H9 (cell line): ENCODE measurements around the gene ZNF648. TPM values are rescaled to one million over a fixed set of nuclear protein-coding genes. Genes with fewer than 3 reads are reported as not detected.

Source experiments
- DNase-seq: peaks from one replicate; pipeline ENCODE4 v3.0.0-alpha.2; 2017
- H2AFZ ChIP-seq: one replicate; pipeline ENCODE4 v1.6.1; 2013; ENCODE audit warnings: mild to moderate bottlenecking, low read length, control low read depth, moderate library complexity
- H2AK5ac ChIP-seq: 2 replicates; pipeline ENCODE4 v1.6.1; 2013; ENCODE audit warnings: low read length, control low read depth, mixed read lengths; ENCODE audit not compliant: insufficient read length
- H2BK120ac ChIP-seq: one replicate; pipeline ENCODE4 v1.6.1; 2013; ENCODE audit warnings: low read depth, mild to moderate bottlenecking, low read length, control low read depth, inconsistent platforms; ENCODE audit not compliant: poor library complexity, severe bottlenecking
- H2BK12ac ChIP-seq: 2 replicates; pipeline ENCODE4 v1.6.1; 2013; ENCODE audit warnings: low read length, control low read depth, mixed read lengths, low read depth; ENCODE audit not compliant: insufficient read length
- H2BK15ac ChIP-seq: 2 replicates; pipeline ENCODE4 v1.6.1; 2013; ENCODE audit warnings: low read depth, low read length, control low read depth
- H2BK20ac ChIP-seq: one replicate; pipeline ENCODE4 v1.6.1; 2013; ENCODE audit warnings: low read depth, mild to moderate bottlenecking, low read length, control low read depth, inconsistent platforms; ENCODE audit not compliant: poor library complexity, severe bottlenecking
- H2BK5ac ChIP-seq: 2 replicates; pipeline ENCODE4 v1.6.1; 2013; ENCODE audit warnings: low read length, control low read depth, mixed read lengths; ENCODE audit not compliant: insufficient read length
- H3K14ac ChIP-seq: 2 replicates; pipeline ENCODE4 v1.6.1; 2013; ENCODE audit warnings: low read length, control low read depth; ENCODE audit not compliant: insufficient read depth
- H3K18ac ChIP-seq: 2 replicates; pipeline ENCODE4 v1.6.1; 2013; ENCODE audit warnings: low read depth, mild to moderate bottlenecking, mixed read lengths, low read length, control low read depth; ENCODE audit not compliant: insufficient read length
- H3K23ac ChIP-seq: 2 replicates; pipeline ENCODE4 v1.6.1; 2013; ENCODE audit warnings: low read length, control low read depth, mixed read lengths, low read depth; ENCODE audit not compliant: insufficient read length
- H3K23me2 ChIP-seq: 2 replicates; pipeline ENCODE4 v1.6.1; 2013; ENCODE audit warnings: low read depth, mild to moderate bottlenecking, mixed read lengths, low read length, control low read depth; ENCODE audit not compliant: insufficient read length, poor library complexity, severe bottlenecking
- H3K27ac ChIP-seq: 2 replicates; pipeline ENCODE4 v1.5.1; 2013; ENCODE audit warnings: low read length, control low read depth, mixed read lengths, low read depth; ENCODE audit not compliant: insufficient read length
- H3K27me3 ChIP-seq: 2 replicates; pipeline ENCODE4 v1.6.1; 2013; ENCODE audit warnings: low read length, control low read depth, inconsistent platforms; ENCODE audit not compliant: insufficient read depth
- H3K4ac ChIP-seq: 2 replicates; pipeline ENCODE4 v1.6.1; 2013; ENCODE audit warnings: low read depth, mild to moderate bottlenecking, control low read depth, inconsistent platforms, low read length, moderate library complexity
- H3K4me1 ChIP-seq: 2 replicates; pipeline ENCODE4 v1.6.1; 2013; ENCODE audit warnings: low read length, control low read depth, inconsistent platforms; ENCODE audit not compliant: insufficient read depth
- H3K4me2 ChIP-seq: 2 replicates; pipeline ENCODE4 v1.6.1; 2013; ENCODE audit warnings: low read length, control low read depth, mixed read lengths; ENCODE audit not compliant: insufficient read length, insufficient read depth
- H3K56ac ChIP-seq: 2 replicates; pipeline ENCODE4 v1.6.1; 2013; ENCODE audit warnings: low read depth, mild to moderate bottlenecking, mixed read lengths, low read length, control low read depth; ENCODE audit not compliant: insufficient read length
- H3K79me1 ChIP-seq: 2 replicates; pipeline ENCODE4 v1.6.1; 2013; ENCODE audit warnings: low read depth, mild to moderate bottlenecking, moderate library complexity, low read length, control low read depth, inconsistent platforms; ENCODE audit not compliant: insufficient read depth, poor library complexity, severe bottlenecking
- H3K79me2 ChIP-seq: 2 replicates; pipeline ENCODE4 v1.6.1; 2013; ENCODE audit warnings: low read length, control low read depth, inconsistent platforms; ENCODE audit not compliant: insufficient read depth
- H3K9ac ChIP-seq: 2 replicates; pipeline ENCODE4 v1.6.1; 2013; ENCODE audit warnings: low read length, control low read depth, mixed read lengths; ENCODE audit not compliant: insufficient read length; ENCODE audit errors: extremely low read depth
- H3K9me3 ChIP-seq: one replicate; pipeline ENCODE4 v1.6.1; 2013; ENCODE audit warnings: low read depth, low read length, inconsistent platforms; ENCODE audit not compliant: control insufficient read depth
- H3T11ph ChIP-seq: one replicate; pipeline ENCODE4 v1.6.1; 2013; ENCODE audit warnings: mild to moderate bottlenecking, low read length, control low read depth, inconsistent platforms
- H4K20me1 ChIP-seq: one replicate; pipeline ENCODE4 v1.6.1; 2013; ENCODE audit not compliant: control insufficient read depth, insufficient read length, insufficient read depth
- H4K5ac ChIP-seq: 2 replicates; pipeline ENCODE4 v1.6.1; 2013; ENCODE audit warnings: low read depth, mild to moderate bottlenecking, mixed read lengths, low read length, control low read depth; ENCODE audit not compliant: insufficient read length
- H4K8ac ChIP-seq: replicated peaks from 2 replicates; pipeline ENCODE4 v1.6.1; 2013; ENCODE audit warnings: low read length, control low read depth, mixed read lengths, low read depth; ENCODE audit not compliant: insufficient read length
- H4K91ac ChIP-seq: 2 replicates; pipeline ENCODE4 v1.6.1; 2013; ENCODE audit warnings: low read depth, mild to moderate bottlenecking, moderate library complexity, mixed read lengths, low read length, control low read depth; ENCODE audit not compliant: insufficient read length
- H3K27ac Mint-ChIP-seq, 3 experiments: 2 replicates in 2 of 3; 3 replicates in 1 of 3; pipeline ENCODE4 v1.8.0; 2020 to 2021; ENCODE audit warnings: mixed read lengths in 3 of 3, mild to moderate bottlenecking in 1 of 3, moderate library complexity in 1 of 3
- H3K27me3 Mint-ChIP-seq: 2 replicates; pipeline ENCODE4 v1.8.0; 2021; ENCODE audit warnings: low read depth, mild to moderate bottlenecking, moderate library complexity, mixed read lengths
- H3K36me3 Mint-ChIP-seq, 3 experiments: 2 replicates in 2 of 3; 3 replicates in 1 of 3; pipeline ENCODE4 v1.8.0; 2020 to 2021; ENCODE audit warnings: low read depth in 3 of 3, mixed read lengths in 3 of 3; ENCODE audit not compliant: insufficient read depth in 1 of 3
- H3K4me1 Mint-ChIP-seq, 2 experiments: 2 replicates each; pipeline ENCODE4 v1.8.0; 2020; ENCODE audit warnings: mixed read lengths in 2 of 2
- H3K4me3 Mint-ChIP-seq, 2 experiments: 2 replicates in 1 of 2; 3 replicates in 1 of 2; pipeline ENCODE4 v1.8.0; 2020 to 2021; ENCODE audit warnings: mild to moderate bottlenecking in 2 of 2, mixed read lengths in 2 of 2, moderate library complexity in 1 of 2
- H3K9me3 Mint-ChIP-seq, 2 experiments: 2 replicates in 1 of 2; 3 replicates in 1 of 2; pipeline ENCODE4 v1.8.0; 2020; ENCODE audit warnings: mild to moderate bottlenecking in 2 of 2, mixed read lengths in 2 of 2, moderate library complexity in 1 of 2
- WGBS: extraction: QIAGEN DNeasy Blood & Tissue Kit; methylation state at CpG from one replicate; pipeline ENCODE4 v1.1.7; 2013; ENCODE audit warnings: missing lambda C conversion rate, low lambda C conversion rate, mixed read lengths; ENCODE audit not compliant: insufficient read length; ENCODE audit errors: extremely low coverage; 5-methylcytosine and 5-hydroxymethylcytosine counted together
- total RNA-seq: library from RNA; stranded (reverse); gene quantifications from 2 replicates; pipeline ENCODE4 v1.2.1, GENCODE V29; 2021
- TF ChIP-seq, protein P1 (sequence below): fragments of 200-600 bp; sonication (generic); conservative IDR thresholded peaks from 3 replicates; pipeline ENCODE4 v1.8.0; 2021; ENCODE audit warnings: antibody characterized with exemption, mild to moderate bottlenecking

ZNF648 gene
- total RNA-seq, 1 experiment from 2014 or later, result 1.4 TPM

DNA sequence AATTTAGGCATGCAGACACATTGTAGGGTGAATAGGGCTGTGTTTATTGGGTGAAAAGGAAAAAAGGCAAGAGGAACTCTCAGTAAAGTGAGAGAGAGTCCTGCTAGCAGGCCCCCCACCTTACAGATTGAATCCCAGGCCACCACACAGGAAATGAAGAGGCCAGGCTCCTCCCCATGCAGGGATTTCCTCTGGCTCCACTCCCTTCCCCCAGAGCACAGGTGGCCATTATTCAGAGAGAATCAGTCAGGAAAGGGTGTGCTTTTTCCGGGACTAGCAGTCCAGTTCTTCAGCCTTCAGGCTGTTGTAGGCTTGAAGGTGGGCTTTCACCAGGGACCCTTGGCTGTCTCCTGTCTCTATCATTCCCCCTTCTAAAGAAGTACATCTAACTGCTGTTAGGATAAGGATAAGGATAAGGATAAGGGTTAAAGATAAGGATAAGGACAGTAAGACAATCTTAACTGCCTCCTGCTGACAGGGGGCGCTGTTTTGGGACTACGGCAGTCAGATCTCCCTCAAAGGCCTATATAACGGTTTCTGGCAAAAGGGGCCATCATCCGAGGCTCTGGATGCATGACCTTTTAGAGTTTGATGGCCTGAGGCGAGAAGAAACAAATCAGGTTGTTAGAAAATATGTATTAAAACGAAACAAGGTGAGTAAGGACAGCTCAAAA is 26.3 kb downstream of the ZNF648 start:
- no peak overlapping the region for H2BK120ac ChIP-seq
- H3K56ac ChIP-seq, result no peak overlapping the region
- no peak overlapping the region for H2BK20ac ChIP-seq
- H4K5ac ChIP-seq, result no peak overlapping the region
- H2BK5ac ChIP-seq, result no peak overlapping the region
- TF ChIP-seq, protein P1, sequence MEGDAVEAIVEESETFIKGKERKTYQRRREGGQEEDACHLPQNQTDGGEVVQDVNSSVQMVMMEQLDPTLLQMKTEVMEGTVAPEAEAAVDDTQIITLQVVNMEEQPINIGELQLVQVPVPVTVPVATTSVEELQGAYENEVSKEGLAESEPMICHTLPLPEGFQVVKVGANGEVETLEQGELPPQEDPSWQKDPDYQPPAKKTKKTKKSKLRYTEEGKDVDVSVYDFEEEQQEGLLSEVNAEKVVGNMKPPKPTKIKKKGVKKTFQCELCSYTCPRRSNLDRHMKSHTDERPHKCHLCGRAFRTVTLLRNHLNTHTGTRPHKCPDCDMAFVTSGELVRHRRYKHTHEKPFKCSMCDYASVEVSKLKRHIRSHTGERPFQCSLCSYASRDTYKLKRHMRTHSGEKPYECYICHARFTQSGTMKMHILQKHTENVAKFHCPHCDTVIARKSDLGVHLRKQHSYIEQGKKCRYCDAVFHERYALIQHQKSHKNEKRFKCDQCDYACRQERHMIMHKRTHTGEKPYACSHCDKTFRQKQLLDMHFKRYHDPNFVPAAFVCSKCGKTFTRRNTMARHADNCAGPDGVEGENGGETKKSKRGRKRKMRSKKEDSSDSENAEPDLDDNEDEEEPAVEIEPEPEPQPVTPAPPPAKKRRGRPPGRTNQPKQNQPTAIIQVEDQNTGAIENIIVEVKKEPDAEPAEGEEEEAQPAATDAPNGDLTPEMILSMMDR, result peak; percentile 77
- H3K9me3 ChIP-seq, result peaks cover 10% of the 10 kb centered on the region
- no peak overlapping the region for H4K8ac ChIP-seq
- H3K27me3 ChIP-seq, result no peaks in the 10 kb centered on the region
- no peak overlapping the region for H3K23ac ChIP-seq
- no peak overlapping the region for H2BK12ac ChIP-seq
- H2BK15ac ChIP-seq, result no peak overlapping the region
- no peak overlapping the region for H3K18ac ChIP-seq
- H4K20me1 ChIP-seq, result no peaks in the 10 kb centered on the region
- H3K14ac ChIP-seq, result no peak overlapping the region
- no peaks in the 10 kb centered on the region for H3K79me2 ChIP-seq
- Mint-ChIP-seq H3K4me3 (no peak overlapping the region), H3K4me1 (peaks cover 7 to 9% of the 10 kb centered on the region in 2 experiments), H3K27ac (peak overlapping the region; percentile 32 to 78 (median 67); a peak in 5 of 7 replicates), H3K9me3 (peaks cover 20 to 21% of the 10 kb centered on the region in 2 experiments), H3K36me3 (peaks cover 0 to 21% (median 9%) of the 10 kb centered on the region in 3 experiments; a peak in 5 of 7 replicates), H3K27me3 (no peaks in the 10 kb centered on the region)
- no CpG with 5 or more reads among the region's 7 CpGs for WGBS
- H3K4me1 ChIP-seq, result no peaks in the 10 kb centered on the region
- H2AFZ ChIP-seq, result peak overlapping the region; percentile 96
- DNase-seq, result peak; percentile 59
- H4K91ac ChIP-seq, result no peak overlapping the region
- no peak overlapping the region for H3K9ac ChIP-seq
- H3T11ph ChIP-seq, result no peak overlapping the region
- H3K23me2 ChIP-seq, result no peaks in the 10 kb centered on the region
- no peaks in the 10 kb centered on the region for H3K79me1 ChIP-seq
- no peak overlapping the region for H3K4me2 ChIP-seq
- H3K4ac ChIP-seq, result no peak overlapping the region
- H2AK5ac ChIP-seq, result no peak overlapping the region
- no peak overlapping the region for H3K27ac ChIP-seq
